NCI-H1694 (cell line): ENCODE measurements around the gene TMEM169.

Experiments used
- DNase-seq: peaks from one replicate; lab custom pipeline; 2025; lab: John Stamatoyannopoulos, UW

The TMEM169 gene, protein sequence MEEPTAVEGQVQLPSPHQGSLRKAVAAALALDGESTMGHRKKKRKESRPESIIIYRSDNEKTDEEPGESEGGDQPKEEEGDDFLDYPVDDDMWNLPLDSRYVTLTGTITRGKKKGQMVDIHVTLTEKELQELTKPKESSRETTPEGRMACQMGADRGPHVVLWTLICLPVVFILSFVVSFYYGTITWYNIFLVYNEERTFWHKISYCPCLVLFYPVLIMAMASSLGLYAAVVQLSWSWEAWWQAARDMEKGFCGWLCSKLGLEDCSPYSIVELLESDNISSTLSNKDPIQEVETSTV

DNA sequence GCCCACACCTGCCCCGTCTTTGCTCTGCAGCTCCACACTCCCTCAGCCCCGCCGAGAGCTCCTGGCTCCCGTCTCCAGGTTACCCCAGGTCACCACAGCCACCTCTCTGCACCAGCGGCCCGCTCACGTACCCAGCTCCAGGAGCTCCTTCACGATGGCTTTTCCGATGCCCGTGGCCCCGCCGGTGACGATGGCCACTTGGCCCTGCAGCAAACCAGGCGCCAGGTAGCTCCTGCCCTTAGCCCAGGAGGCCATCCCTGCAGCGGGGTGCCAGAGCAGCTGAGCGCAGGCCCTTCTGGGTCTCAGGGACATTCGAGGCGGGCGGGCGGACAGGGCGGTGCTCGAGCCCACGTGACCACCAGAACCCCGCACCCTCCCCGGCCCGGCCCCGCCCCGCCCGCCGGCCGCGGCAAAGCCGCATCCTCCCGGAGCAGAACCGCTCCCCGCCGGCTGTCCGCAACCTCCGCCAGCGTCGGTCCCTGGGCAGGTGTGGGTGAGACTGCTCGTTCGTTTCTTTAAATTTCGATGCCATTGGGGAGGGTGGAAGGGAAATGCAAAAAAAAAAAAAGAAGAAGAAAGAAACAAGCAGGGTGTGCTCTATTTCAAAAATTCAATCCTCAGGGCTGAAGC, at the start of gene TMEM169, which contains the start of gene PECR:
Gene TMEM169, plus strand, starts transcription at position 433 of the 630 bp plus-strand sequence. CDS start 14,045 bp downstream, outside the sequence.
Gene PECR, minus strand, starts transcription at position 323 of the 630 bp plus-strand sequence. Its CDS starts 68 bp downstream, at position 255.
- peak; percentile 38 for DNase-seq

DNA sequence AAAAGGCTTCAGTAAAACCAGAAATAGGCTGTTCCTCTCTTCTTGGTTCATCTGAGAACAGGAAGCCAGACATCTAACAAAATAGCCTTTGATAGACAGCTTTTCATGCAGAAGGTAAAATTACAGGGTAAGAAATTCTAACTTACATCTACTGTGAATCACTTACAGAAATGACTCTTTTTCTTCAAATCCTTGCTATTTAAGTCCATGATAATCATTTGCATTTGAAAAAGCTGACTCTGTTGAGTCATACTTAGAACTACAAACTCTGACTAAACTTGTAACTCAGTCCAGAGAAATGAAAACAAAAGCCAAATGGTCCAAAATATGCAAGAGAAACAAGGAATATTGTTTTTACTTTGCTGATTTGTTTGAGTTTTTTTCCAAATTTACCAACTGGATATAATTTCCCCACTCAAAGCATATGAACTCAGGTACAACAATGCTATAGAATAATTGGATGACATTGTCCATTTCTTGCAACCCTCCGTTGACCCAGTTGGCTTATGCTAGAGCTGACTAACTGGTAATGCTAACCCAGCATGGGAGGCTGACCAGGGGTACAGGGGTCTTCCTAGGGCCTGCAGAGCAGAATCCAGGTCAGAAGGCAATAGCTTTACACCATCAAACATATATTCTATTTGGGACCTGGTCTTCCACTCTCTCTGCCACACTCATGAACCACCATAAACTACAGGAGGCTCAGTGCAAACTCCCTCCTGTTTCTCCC, 49.6 kb upstream of the TMEM169 start:
- DNase-seq, result no peak

DNA sequence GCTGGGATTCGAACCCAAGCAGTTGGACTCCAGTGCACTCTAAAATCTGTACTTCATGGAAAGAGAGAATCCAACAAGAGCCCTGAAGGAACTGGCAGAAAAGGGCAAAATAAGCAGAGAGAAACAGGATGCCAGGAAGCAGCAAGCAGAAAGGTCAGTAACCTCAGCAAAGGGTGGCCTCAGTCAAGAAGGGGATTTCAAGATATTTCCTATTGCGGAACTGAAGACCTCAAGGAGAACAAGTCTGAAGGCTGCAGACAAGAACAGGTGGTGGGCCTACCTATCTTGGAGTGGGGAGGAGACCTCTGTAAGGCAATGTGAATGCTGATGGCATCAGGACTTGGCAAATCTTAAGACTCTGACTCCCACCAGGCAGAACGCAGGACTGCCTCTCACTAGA, 48.3 kb upstream of the TMEM169 start:
- no peak for DNase-seq

DNA sequence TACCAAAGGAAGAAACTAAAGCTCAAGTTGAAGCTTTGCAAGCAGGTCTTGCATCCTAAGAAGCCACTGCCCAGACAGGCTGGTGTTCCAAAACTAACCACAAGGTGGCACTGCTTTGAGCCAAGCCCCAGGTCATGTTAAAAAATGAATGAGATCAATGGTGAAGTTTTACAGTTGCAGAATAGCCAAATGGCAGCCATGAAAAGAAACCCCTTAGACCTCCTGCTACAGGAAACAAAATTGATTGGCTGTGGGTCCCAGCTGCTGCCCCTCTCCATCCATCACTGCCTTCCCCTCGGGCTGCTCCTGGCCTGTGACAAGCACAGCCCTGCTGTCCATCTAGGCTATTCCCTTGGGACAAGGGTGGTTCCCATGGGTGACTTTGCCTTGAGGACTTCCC, 47.7 kb upstream of the TMEM169 start:
- DNase-seq, result peak; percentile 48

DNA sequence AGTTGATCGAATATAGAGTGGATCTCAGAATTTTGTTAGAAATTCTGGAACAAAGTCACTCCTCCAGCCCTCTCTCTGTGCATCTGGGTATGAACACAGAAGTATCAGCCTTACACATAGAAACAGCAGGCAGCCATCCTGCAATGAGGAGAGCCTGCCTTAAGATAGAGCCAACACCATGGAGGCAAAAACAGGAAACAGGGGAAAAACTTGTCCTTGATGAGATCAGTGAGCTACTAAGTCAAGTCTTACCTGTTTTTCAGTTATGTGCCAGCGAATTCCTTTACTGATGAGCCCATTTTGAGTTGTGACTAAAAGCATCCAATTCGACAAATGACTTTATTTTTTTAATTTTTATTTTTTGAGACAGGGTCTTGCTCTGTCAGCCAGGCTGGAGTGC, 41.8 kb upstream of the TMEM169 start:
- no peak for DNase-seq

- no peak for DNase-seq
Observed at GRCh38 chr2:216041438-216041837, 40.3 kb upstream of the TMEM169 start.

GRCh38 chr2:216043949-216044348, 37.8 kb upstream of the TMEM169 start:
- no peak for DNase-seq

GRCh38 chr2:216044883-216045486, 36.7 kb upstream of the TMEM169 start:
- no peak for DNase-seq

GRCh38 chr2:216047397-216047796, 34.3 kb upstream of the TMEM169 start:
- DNase-seq, result no peak

DNA sequence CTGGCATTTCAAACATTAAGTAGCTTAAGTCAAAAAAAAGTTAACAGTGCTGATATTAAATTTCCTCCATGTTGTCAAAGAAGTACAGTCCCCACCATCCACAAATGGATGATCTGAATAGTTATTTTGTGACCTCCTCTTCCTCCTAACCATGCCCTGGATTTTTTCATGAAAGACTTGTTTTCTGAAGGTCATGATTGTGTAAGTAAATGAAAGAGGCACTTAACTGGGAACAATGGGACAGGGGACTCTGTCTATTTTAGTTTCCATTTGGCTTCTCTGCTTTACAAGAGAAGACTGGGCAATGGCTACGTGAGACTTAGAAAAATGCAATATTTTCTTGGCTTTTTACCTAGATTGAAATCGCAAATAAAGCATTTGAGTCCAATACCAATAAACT, 32.3 kb upstream of the TMEM169 start:
- DNase-seq, result no peak

DNA sequence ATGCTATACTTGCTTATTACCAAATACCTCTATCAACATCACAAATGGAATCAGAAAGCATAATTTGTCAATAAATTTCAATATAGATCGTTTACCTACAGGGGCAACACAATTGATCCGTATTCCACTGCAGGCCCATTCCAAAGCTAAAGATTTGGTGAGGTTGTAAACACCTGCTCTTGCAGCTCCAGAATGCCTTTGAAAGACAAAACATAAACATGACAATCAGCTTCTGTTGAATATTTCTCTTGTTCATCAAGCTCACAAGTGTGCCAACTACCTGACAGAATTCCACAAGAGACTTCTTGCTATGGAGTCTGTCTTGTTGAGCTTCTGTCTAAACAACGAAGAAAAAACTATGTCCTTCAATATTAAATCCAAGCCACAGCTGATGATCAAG, 30.4 kb upstream of the TMEM169 start:
- DNase-seq, result no peak

- DNase-seq, result no peak
Observed at GRCh38 chr2:216052420-216052819, 29.3 kb upstream of the TMEM169 start.

DNA sequence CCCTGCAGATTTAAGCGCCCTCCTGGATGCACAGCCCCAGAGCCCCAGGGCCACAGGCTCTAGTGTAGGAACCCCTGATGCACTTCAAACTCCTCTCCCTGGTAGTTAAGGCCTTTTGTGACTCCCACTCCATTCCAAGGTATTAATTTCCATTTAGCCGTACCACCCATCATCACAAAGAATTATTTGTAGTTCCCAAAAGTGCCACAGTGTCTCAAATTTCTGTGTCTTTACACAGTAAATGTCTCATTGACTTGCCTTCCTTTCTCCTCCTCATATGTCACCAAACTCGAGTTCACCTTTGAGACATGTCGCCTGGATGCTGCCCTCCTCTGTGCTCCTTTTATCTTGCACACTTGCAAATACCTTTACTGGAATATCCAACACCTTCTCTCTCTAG, 26.0 kb upstream of the TMEM169 start:
- no peak for DNase-seq

GRCh38 chr2:216056739-216057138, 25.0 kb upstream of the TMEM169 start:
- no peak for DNase-seq

GRCh38 chr2:216057688-216058193, 24.0 kb upstream of the TMEM169 start:
- no peak for DNase-seq

DNA sequence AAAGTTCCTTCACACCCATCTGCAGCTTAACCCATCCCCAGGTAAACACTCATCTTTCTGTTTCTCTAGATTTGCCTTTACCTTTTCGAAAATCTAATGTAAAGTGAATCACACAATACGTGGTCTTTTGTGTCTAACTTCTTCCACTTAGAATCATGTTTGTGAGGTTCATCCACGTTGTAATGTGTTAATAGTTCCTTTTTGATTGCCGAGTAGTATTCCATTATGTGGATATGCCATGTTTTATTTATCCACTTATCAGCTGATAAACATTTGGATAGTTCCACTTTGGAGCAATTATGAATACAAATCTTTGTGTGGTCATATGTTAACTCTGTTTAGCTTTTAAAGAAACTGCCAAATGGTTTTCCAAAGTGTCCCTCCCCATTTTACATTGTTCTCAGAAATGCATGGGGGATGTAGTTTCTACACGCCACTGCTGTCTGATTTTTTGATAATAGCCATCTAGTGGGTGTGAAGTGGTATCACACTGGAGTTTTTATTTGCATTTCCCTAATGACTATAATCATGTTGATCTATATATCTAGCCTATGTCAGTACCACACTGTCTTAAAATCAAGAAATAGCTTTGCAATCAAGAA, 22.4 kb upstream of the TMEM169 start:
- DNase-seq, result no peak

DNA sequence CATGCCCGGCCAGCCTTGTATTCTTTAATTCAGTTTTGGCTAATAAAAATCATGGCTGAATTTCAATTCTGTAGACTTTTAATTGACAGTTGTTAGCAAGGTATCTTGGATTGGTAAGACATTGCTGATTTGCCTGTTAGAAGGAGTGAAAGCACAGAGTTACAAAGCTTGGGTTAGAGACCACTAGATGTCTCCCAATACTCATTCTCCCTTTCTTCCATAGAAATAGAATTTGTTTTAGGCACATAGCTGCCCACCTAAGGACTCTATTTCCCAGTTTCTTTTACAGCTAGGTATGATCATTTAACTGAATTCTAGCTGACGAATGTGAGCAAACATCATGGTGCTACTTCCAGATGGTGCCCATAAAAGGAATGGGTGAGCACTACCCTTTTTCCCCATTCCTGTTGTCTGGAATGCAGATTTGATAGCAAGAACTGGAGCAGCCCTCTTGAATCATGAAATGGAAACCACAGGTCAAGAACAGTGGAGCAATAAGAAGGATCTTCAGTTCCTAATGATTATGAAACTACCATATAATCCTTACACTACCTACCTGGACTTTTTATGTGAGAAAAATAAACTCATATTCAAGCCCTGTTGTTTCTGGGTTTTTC, 17.6 kb upstream of the TMEM169 start:
- DNase-seq, result no peak

DNA sequence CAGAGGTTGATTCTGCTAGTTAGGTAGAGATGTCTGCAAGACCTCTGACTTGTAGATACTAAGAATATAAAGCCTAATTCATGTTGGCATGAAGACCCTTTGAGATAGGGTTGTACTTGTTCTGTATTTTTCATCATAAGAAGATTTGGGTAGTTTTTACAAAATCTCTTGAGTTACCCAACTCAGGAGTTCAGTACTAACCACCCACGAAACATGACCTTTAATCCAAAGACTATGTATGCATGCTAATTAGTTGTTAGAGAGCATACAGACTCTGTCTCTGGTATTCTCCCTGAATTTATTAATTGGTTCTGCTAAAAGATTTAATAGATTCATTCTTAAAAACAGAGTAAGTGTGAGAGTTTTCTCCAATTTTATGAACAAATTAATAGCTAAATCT, 17.1 kb upstream of the TMEM169 start:
- DNase-seq, result no peak

DNA sequence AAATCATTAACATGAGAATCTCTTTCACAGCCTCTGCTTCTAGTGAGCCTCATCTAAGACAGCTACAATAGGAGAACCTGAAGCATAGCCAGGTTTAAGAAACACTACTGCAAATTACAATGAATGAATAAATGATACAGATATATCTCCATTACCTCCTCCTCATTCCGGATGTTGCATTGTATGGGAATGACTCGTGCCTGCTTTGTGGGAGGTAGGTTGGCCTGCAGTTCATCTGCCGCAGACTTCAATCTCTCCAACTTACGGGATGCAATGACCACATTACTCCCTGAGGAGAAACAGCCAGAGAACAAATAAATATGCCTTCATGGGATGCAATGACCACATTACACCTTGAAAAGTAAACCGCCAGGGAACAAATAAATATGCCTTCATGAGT, 15.5 kb upstream of the TMEM169 start:
- no peak for DNase-seq

DNA sequence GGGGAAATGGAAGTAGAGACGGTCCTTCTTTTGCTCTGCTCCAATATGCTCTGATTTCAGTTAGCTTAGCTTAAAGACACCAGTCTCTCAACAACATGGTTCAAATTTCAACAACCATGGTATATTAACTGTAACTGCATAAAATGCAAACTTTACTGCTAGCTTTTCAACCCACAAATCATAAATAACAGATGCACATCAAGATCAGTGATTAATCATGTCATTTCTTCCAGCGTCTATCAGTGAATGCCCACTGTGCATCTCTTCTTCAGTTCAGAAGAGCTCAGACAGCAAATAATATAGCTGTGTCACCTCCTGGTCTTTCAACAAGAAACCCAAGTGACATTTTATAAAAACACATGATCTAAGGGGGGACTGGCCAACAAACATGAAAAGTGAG, 12.7 kb upstream of the TMEM169 start:
- DNase-seq, result no peak

GRCh38 chr2:216070195-216070594, 11.5 kb upstream of the TMEM169 start:
- no peak for DNase-seq
